SK-N-SH (cell line): ENCODE results near the gene ASAP2. TPM values are rescaled to one million over a fixed set of nuclear protein-coding genes. Genes with fewer than 3 reads are reported as not detected.

Source experiments
- CTCF ChIA-PET: fragments of 300-600, 350-600 bp; formaldehyde crosslinking; extraction: SDS; loops from one replicate; lab custom pipeline; 2021; lab: Yijun Ruan, JAX
- POLR2A ChIA-PET: fragments of 350-600 bp; sonication (Branson Sonifier 250); formaldehyde crosslinking; extraction: SDS; loops from one replicate; lab custom pipeline; 2020; ENCODE audit warnings: antibody characterized with exemption, inconsistent platforms; lab: Yijun Ruan, JAX
- DNase-seq: peaks from one replicate; pipeline ENCODE4 v3.0.0; 2012
- H2AFZ ChIP-seq: fragments of 200-600 bp; sonication (generic); 2 replicates; pipeline ENCODE4 v1.8.1; 2016; ENCODE audit warnings: antibody characterized with exemption, mild to moderate bottlenecking, low read depth
- H3F3A ChIP-seq: fragments of 200-600 bp; sonication (generic); replicated peaks from 2 replicates; pipeline ENCODE3; 2016; ENCODE audit warnings: antibody characterized with exemption, mild to moderate bottlenecking; ENCODE audit not compliant: insufficient read depth
- H3K27ac ChIP-seq, 2 experiments: fragments of 200-500 bp in 1 of 2; fragments of 200-600 bp in 1 of 2; sonication (Bioruptor generic) in 1 of 2; sonication (generic), shearing (Covaris generic) in 1 of 2; 2 replicates each; pipeline versions ENCODE4 v1.5.1 to v1.6.1; 2014 to 2016; ENCODE audit warnings: low read depth in 2 of 2, inconsistent platforms in 1 of 2, low read length in 1 of 2, mild to moderate bottlenecking in 1 of 2, mixed read lengths in 1 of 2
- H3K27me3 ChIP-seq: fragments of 200-600 bp; sonication (generic), shearing (Covaris generic); 2 replicates; pipeline ENCODE4 v1.6.1; 2016; ENCODE audit warnings: mixed run types; ENCODE audit not compliant: insufficient read depth
- H3K36me3 ChIP-seq, 2 experiments: fragments of 200-500 bp in 1 of 2; fragments of 200-600 bp in 1 of 2; sonication (Bioruptor generic) in 1 of 2; sonication (generic) in 1 of 2; replicated peaks in 1 of 2; 2 replicates each; pipeline versions ENCODE3 to v1.5.1; 2014 to 2016; ENCODE audit warnings: low read length in 1 of 2, mild to moderate bottlenecking in 1 of 2; ENCODE audit not compliant: insufficient read depth in 2 of 2, control insufficient read depth in 1 of 2
- H3K4me1 ChIP-seq, 2 experiments: fragments of 200-500 bp in 1 of 2; fragments of 200-600 bp in 1 of 2; sonication (Bioruptor generic) in 1 of 2; sonication (generic), shearing (Covaris generic) in 1 of 2; 2 replicates each; pipeline versions ENCODE4 v1.5.1 to v1.6.1; 2014 to 2016; ENCODE audit warnings: low read depth in 1 of 2, low read length in 1 of 2, mixed run types in 1 of 2; ENCODE audit not compliant: insufficient read depth in 2 of 2, control insufficient read depth in 1 of 2
- H3K4me2 ChIP-seq: fragments of 200-600 bp; sonication (generic), shearing (Covaris generic); 2 replicates; pipeline ENCODE4 v1.6.1; 2017; ENCODE audit warnings: mixed run types
- H3K4me3 ChIP-seq, 2 experiments: fragments of 200-500 bp in 1 of 2; fragments of 200-600 bp in 1 of 2; sonication (Bioruptor generic) in 1 of 2; sonication (generic), shearing (Covaris generic) in 1 of 2; 2 replicates each; pipeline versions ENCODE4 v1.5.1 to v1.8.1; 2014 to 2016; ENCODE audit warnings: low read depth in 2 of 2, inconsistent platforms in 1 of 2, low read length in 1 of 2, mild to moderate bottlenecking in 1 of 2, mixed read lengths in 1 of 2, moderate library complexity in 1 of 2
- H3K79me2 ChIP-seq: fragments of 200-600 bp; sonication (generic); 2 replicates; pipeline ENCODE4 v1.8.1; 2017; ENCODE audit warnings: mild to moderate bottlenecking; ENCODE audit not compliant: insufficient read depth
- H3K9ac ChIP-seq: fragments of 200-600 bp; sonication (generic); 2 replicates; pipeline ENCODE4 v1.6.1; 2017; ENCODE audit warnings: mixed run types
- H3K9me2 ChIP-seq: fragments of 200-600 bp; sonication (generic); 2 replicates; pipeline ENCODE4 v1.6.1; 2017; ENCODE audit warnings: mixed run types
- H3K9me3 ChIP-seq: fragments of 200-600 bp; sonication (generic); 2 replicates; pipeline ENCODE4 v1.6.1; 2017; ENCODE audit warnings: mixed run types, mild to moderate bottlenecking, moderate library complexity
- H4K20me1 ChIP-seq: fragments of 200-600 bp; sonication (generic); 2 replicates; pipeline ENCODE4 v1.6.1; 2017; ENCODE audit warnings: mild to moderate bottlenecking, mixed run types; ENCODE audit not compliant: insufficient read depth
- FOXJ3 ChIP-seq: sonication (generic); formaldehyde crosslinking; IDR thresholded peaks from 2 replicates; pipeline ENCODE4 v1.5.1; 2020; ENCODE audit warnings: mild to moderate bottlenecking, missing genetic modification reagents
- FOXM1 ChIP-seq: IDR thresholded peaks from 2 replicates; pipeline ENCODE4 v1.4.0; 2012; ENCODE audit warnings: low read depth, mild to moderate bottlenecking
- JUND ChIP-seq: IDR thresholded peaks from 2 replicates; pipeline ENCODE4 v1.4.0; 2012
- NRF1 ChIP-seq: IDR thresholded peaks from 2 replicates; pipeline ENCODE4 v1.6.1; 2012; ENCODE audit warnings: low read depth, mild to moderate bottlenecking, low read length
- RCOR1 ChIP-seq: fragments of 150-350 bp; IDR thresholded peaks from 2 replicates; pipeline ENCODE4 v1.6.1; 2017; ENCODE audit warnings: antibody characterized with exemption, low read length
- RFX5 ChIP-seq: IDR thresholded peaks from 2 replicates; pipeline ENCODE4 v1.6.1; 2012; ENCODE audit warnings: mild to moderate bottlenecking, improper control_type of control experiment, low read length
- SIN3A ChIP-seq: IDR thresholded peaks from 2 replicates; pipeline ENCODE4 v1.6.1; 2012; ENCODE audit warnings: low read depth, mild to moderate bottlenecking, low read length, moderate library complexity, borderline replicate concordance
- TAF1 ChIP-seq: IDR thresholded peaks from 2 replicates; pipeline ENCODE4 v1.6.1; 2012; ENCODE audit warnings: low read depth, mild to moderate bottlenecking, low read length, moderate library complexity, borderline replicate concordance
- TCF12 ChIP-seq: IDR thresholded peaks from 2 replicates; pipeline ENCODE4 v1.4.0; 2012
- WGBS: methylation state at CpG from one replicate; pipeline ENCODE4 v1.1.6; 2017; ENCODE audit warnings: low lambda C conversion rate; 5-methylcytosine and 5-hydroxymethylcytosine counted together
- polyA plus RNA-seq, 3 experiments: library from polyadenylated mRNA; depleted of rRNA; stranded (reverse); fragments of >200 nt; gene quantifications; 2 replicates each; pipeline ENCODE4 v1.2.3, GENCODE V29; 2012
- TF ChIP-seq, protein P1 (sequence below): IDR thresholded peaks from 2 replicates; pipeline ENCODE4; 2012
- TF ChIP-seq, protein P2 (sequence below): fragments of 150-350 bp; IDR thresholded peaks from 2 replicates; pipeline ENCODE4 v1.6.1; 2017; ENCODE audit warnings: antibody characterized with exemption, low read length, low read depth, borderline replicate concordance
- TF ChIP-seq, protein P3 (sequence below): IDR thresholded peaks from 2 replicates; pipeline ENCODE4 v1.6.1; 2012; ENCODE audit warnings: mild to moderate bottlenecking, low read depth, low read length, moderate library complexity
- TF ChIP-seq, protein P4 (sequence below): IDR thresholded peaks from 2 replicates; pipeline ENCODE4 v1.4.0; 2012; ENCODE audit warnings: low read depth, borderline replicate concordance
- TF ChIP-seq, protein P5 (sequence below): IDR thresholded peaks from 2 replicates; pipeline ENCODE4 v1.4.0; 2012; ENCODE audit warnings: low read depth

The ASAP2 gene
- polyA plus RNA-seq, 1 of the 3 experiments (the other 2 are of a cell fraction): 37.9 TPM

GRCh38 chr2:9423922-9424272, 217.3 kb downstream of the ASAP2 start:
- peak overlapping the region; percentile 81 to 91 for H3K27ac ChIP-seq
- peaks cover 25 to 33% of the 10 kb centered on the region in 2 experiments; a peak in 3 of 4 replicates for H3K4me1 ChIP-seq
- H3K79me2 ChIP-seq: peaks cover 82% of the 10 kb centered on the region
- CTCF ChIA-PET: interaction anchor here (0.7 to 2.7 kb wide), 7 partner anchors 12 to 697 kb away, joined by 3 to 21 read pairs (median 3); no protein-coding TSS in a partner anchor
- no peak for TF ChIP-seq FOXJ3
- TF ChIP-seq FOXM1: peak; percentile 12; the same call in 1 of the 2 replicates
- TF ChIP-seq, protein P1, sequence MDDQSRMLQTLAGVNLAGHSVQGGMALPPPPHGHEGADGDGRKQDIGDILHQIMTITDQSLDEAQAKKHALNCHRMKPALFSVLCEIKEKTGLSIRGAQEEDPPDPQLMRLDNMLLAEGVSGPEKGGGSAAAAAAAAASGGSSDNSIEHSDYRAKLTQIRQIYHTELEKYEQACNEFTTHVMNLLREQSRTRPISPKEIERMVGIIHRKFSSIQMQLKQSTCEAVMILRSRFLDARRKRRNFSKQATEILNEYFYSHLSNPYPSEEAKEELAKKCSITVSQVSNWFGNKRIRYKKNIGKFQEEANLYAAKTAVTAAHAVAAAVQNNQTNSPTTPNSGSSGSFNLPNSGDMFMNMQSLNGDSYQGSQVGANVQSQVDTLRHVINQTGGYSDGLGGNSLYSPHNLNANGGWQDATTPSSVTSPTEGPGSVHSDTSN: no peak
- H3K9me2 ChIP-seq: no peaks in the 10 kb centered on the region
- peak overlapping the region; percentile 97 for H3K4me2 ChIP-seq
- WGBS: 1% methylated on average over 21 of the region's 21 CpGs
- no peaks in the 10 kb centered on the region for H3K9me3 ChIP-seq
- DNase-seq: peak; percentile 37
- peak overlapping the region; percentile 99 to 100 for H3K4me3 ChIP-seq
- H3K27me3 ChIP-seq: no peaks in the 10 kb centered on the region
- H2AFZ ChIP-seq: peak overlapping the region; percentile 86
- H3K9ac ChIP-seq: peak overlapping the region; percentile 97
- peaks cover 16% of the 10 kb centered on the region for H4K20me1 ChIP-seq
- no peaks in the 10 kb centered on the region for H3F3A ChIP-seq
- POLR2A ChIA-PET: no interaction called here
- peaks cover 1 to 14% of the 10 kb centered on the region in 2 experiments for H3K36me3 ChIP-seq

GRCh38 chr2:9424447-9425164, 218.0 kb downstream of the ASAP2 start:
- CTCF ChIA-PET: interaction anchor here (0.7 to 1.3 kb wide), 4 partner anchors 25 to 696 kb away, joined by 3 read pairs; no protein-coding TSS in a partner anchor
- peaks cover 10% of the 10 kb centered on the region for H4K20me1 ChIP-seq
- no peaks in the 10 kb centered on the region for H3F3A ChIP-seq
- peak overlapping the region in 1 of 2 experiments; percentile 81; a peak in 2 of 4 replicates for H3K27ac ChIP-seq
- 0 out of 2 replicates have a peak overlapping the region, but pooled peaks have one; percentile 86 for H2AFZ ChIP-seq
- H3K9me3 ChIP-seq: no peaks in the 10 kb centered on the region
- peaks cover 32 to 33% of the 10 kb centered on the region in 2 experiments for H3K4me1 ChIP-seq
- peak overlapping the region; percentile 99 to 100 for H3K4me3 ChIP-seq
- DNase-seq: no peak
- no peak for TF ChIP-seq JUND
- TF ChIP-seq, protein P2, sequence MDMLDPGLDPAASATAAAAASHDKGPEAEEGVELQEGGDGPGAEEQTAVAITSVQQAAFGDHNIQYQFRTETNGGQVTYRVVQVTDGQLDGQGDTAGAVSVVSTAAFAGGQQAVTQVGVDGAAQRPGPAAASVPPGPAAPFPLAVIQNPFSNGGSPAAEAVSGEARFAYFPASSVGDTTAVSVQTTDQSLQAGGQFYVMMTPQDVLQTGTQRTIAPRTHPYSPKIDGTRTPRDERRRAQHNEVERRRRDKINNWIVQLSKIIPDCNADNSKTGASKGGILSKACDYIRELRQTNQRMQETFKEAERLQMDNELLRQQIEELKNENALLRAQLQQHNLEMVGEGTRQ: no peak
- TF ChIP-seq NRF1: no peak
- TF ChIP-seq SIN3A: no peak
- TF ChIP-seq, protein P3, sequence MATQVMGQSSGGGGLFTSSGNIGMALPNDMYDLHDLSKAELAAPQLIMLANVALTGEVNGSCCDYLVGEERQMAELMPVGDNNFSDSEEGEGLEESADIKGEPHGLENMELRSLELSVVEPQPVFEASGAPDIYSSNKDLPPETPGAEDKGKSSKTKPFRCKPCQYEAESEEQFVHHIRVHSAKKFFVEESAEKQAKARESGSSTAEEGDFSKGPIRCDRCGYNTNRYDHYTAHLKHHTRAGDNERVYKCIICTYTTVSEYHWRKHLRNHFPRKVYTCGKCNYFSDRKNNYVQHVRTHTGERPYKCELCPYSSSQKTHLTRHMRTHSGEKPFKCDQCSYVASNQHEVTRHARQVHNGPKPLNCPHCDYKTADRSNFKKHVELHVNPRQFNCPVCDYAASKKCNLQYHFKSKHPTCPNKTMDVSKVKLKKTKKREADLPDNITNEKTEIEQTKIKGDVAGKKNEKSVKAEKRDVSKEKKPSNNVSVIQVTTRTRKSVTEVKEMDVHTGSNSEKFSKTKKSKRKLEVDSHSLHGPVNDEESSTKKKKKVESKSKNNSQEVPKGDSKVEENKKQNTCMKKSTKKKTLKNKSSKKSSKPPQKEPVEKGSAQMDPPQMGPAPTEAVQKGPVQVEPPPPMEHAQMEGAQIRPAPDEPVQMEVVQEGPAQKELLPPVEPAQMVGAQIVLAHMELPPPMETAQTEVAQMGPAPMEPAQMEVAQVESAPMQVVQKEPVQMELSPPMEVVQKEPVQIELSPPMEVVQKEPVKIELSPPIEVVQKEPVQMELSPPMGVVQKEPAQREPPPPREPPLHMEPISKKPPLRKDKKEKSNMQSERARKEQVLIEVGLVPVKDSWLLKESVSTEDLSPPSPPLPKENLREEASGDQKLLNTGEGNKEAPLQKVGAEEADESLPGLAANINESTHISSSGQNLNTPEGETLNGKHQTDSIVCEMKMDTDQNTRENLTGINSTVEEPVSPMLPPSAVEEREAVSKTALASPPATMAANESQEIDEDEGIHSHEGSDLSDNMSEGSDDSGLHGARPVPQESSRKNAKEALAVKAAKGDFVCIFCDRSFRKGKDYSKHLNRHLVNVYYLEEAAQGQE: no peak
- TF ChIP-seq FOXM1: no peak
- TF ChIP-seq, protein P4, sequence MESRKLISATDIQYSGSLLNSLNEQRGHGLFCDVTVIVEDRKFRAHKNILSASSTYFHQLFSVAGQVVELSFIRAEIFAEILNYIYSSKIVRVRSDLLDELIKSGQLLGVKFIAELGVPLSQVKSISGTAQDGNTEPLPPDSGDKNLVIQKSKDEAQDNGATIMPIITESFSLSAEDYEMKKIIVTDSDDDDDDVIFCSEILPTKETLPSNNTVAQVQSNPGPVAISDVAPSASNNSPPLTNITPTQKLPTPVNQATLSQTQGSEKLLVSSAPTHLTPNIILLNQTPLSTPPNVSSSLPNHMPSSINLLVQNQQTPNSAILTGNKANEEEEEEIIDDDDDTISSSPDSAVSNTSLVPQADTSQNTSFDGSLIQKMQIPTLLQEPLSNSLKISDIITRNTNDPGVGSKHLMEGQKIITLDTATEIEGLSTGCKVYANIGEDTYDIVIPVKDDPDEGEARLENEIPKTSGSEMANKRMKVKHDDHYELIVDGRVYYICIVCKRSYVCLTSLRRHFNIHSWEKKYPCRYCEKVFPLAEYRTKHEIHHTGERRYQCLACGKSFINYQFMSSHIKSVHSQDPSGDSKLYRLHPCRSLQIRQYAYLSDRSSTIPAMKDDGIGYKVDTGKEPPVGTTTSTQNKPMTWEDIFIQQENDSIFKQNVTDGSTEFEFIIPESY: no peak
- no peak for TF ChIP-seq RFX5
- TF ChIP-seq TAF1: no peak
- no peak for TF ChIP-seq TCF12
- no peak for TF ChIP-seq FOXJ3
- no peak for TF ChIP-seq RCOR1
- TF ChIP-seq, protein P5, sequence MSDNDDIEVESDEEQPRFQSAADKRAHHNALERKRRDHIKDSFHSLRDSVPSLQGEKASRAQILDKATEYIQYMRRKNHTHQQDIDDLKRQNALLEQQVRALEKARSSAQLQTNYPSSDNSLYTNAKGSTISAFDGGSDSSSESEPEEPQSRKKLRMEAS: no peak
- TF ChIP-seq, all 33 proteins: peak for 0
- H3K36me3 ChIP-seq: peaks cover 8 to 21% of the 10 kb centered on the region in 2 experiments
- no peaks in the 10 kb centered on the region for H3K9me2 ChIP-seq
- peaks cover 74% of the 10 kb centered on the region for H3K79me2 ChIP-seq
- H3K27me3 ChIP-seq: no peaks in the 10 kb centered on the region
- POLR2A ChIA-PET: no interaction called here
- 48% methylated on average over 11 of the region's 11 CpGs for WGBS
- peak overlapping the region; percentile 97 for H3K4me2 ChIP-seq
- peak overlapping the region; percentile 97 for H3K9ac ChIP-seq
